MM.1S (cell line): ENCODE results near the gene NUMBL.

Experiments
- DNase-seq: peaks from one replicate; pipeline ENCODE4 v3.0.0-alpha.2; 2015
- H2AFZ ChIP-seq: fragments of 300-600 bp; sonication (generic); 2 replicates; pipeline ENCODE4 v1.6.0; 2016; ENCODE audit warnings: antibody characterized with exemption, low read length
- H3F3A ChIP-seq: fragments of 300-600 bp; sonication (generic); 2 replicates; pipeline ENCODE4 v1.6.1; 2016; ENCODE audit warnings: mild to moderate bottlenecking, antibody characterized with exemption, low read length, moderate library complexity, mixed read lengths; ENCODE audit not compliant: insufficient read depth
- H3K27ac ChIP-seq: fragments of 300-600 bp; sonication (generic); 2 replicates; pipeline ENCODE4 v1.5.1; 2016; ENCODE audit warnings: mild to moderate bottlenecking, low read length
- H3K27me3 ChIP-seq: fragments of 300-600 bp; sonication (generic); replicated peaks from 2 replicates; pipeline ENCODE4 v1.6.0; 2016; ENCODE audit warnings: low read length; ENCODE audit not compliant: insufficient read depth
- H3K36me3 ChIP-seq: fragments of 300-600 bp; sonication (generic); replicated peaks from 2 replicates; pipeline ENCODE4 v1.6.1; 2016; ENCODE audit warnings: mild to moderate bottlenecking, low read length, mixed read lengths; ENCODE audit not compliant: insufficient read depth
- H3K4me1 ChIP-seq: fragments of 300-600 bp; sonication (generic); 2 replicates; pipeline ENCODE4 v1.6.1; 2016; ENCODE audit warnings: low read length, mixed read lengths
- H3K4me2 ChIP-seq: fragments of 300-600 bp; sonication (generic); 2 replicates; pipeline ENCODE4 v1.6.0; 2016; ENCODE audit warnings: low read depth, low read length
- H3K4me3 ChIP-seq: fragments of 300-600 bp; sonication (generic); 2 replicates; pipeline ENCODE4 v1.5.1; 2016; ENCODE audit warnings: low read length, mixed read lengths
- H3K79me2 ChIP-seq: fragments of 300-600 bp; sonication (generic); 2 replicates; pipeline ENCODE4 v1.6.1; 2016; ENCODE audit warnings: mixed run types, low read length, mixed read lengths
- H3K9ac ChIP-seq: fragments of 300-600 bp; sonication (generic); 2 replicates; pipeline ENCODE4 v1.6.1; 2016; ENCODE audit warnings: low read length, mixed read lengths
- H3K9me2 ChIP-seq: fragments of 300-600 bp; sonication (generic); replicated peaks from 2 replicates; pipeline ENCODE4 v1.6.1; 2016; ENCODE audit warnings: mild to moderate bottlenecking, low read length, mixed read lengths; ENCODE audit not compliant: insufficient read depth
- H3K9me3 ChIP-seq: fragments of 300-600 bp; sonication (generic); replicated peaks from 2 replicates; pipeline ENCODE4 v1.6.1; 2016; ENCODE audit warnings: mild to moderate bottlenecking, low read length, mixed read lengths; ENCODE audit not compliant: insufficient read depth
- H4K20me1 ChIP-seq: fragments of 300-600 bp; sonication (generic); 2 replicates; pipeline ENCODE4 v1.6.1; 2016; ENCODE audit warnings: mild to moderate bottlenecking, low read length, moderate library complexity, mixed read lengths; ENCODE audit not compliant: insufficient read depth
- EZH2 ChIP-seq: fragments of 300-600 bp; sonication (generic); optimal IDR thresholded peaks from 2 replicates; pipeline ENCODE3; 2017; ENCODE audit warnings: low read depth, mild to moderate bottlenecking, antibody characterized with exemption, low read length, mixed read lengths
- EZH2phosphoT487 ChIP-seq: fragments of 300-600 bp; sonication (generic); IDR thresholded peaks from 2 replicates; pipeline ENCODE4 v1.6.1; 2018; ENCODE audit warnings: antibody characterized with exemption, low read length
- TF ChIP-seq, protein P1 (sequence below): fragments of 300-600 bp; sonication (generic); IDR thresholded peaks from 2 replicates; pipeline ENCODE4 v1.5.1; 2016; ENCODE audit warnings: antibody characterized with exemption, low read length, mixed read lengths

NUMBL gene

DNA sequence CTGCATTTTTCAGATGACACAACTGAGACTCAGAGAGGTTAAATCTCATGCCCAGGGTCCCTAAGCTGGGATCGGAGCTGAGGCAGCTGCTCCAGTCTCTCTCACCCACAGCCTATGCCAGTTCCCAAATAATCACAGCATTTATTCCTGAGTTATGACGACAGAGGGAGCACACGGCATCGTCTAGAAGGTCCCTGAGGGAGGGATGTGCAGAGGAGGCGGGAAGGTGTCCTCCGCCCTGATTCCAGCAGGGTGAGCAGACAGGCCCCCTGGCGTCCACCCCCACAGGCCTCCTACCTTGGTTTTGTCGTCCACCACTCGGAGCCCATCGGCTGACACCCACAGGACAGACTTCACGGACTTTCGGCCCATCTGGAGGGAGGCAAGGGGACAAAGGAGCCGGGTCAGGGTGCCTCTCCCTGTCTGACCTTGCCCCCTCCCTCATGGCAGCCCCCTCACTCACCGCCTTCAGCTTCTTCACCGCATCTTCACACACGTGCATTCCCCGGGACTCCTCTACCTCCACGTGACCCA is 8.0 kb downstream of the NUMBL start:
- Histone ChIP-seq H3K9ac (no peak overlapping the region), H2AFZ (no peak overlapping the region)

DNA sequence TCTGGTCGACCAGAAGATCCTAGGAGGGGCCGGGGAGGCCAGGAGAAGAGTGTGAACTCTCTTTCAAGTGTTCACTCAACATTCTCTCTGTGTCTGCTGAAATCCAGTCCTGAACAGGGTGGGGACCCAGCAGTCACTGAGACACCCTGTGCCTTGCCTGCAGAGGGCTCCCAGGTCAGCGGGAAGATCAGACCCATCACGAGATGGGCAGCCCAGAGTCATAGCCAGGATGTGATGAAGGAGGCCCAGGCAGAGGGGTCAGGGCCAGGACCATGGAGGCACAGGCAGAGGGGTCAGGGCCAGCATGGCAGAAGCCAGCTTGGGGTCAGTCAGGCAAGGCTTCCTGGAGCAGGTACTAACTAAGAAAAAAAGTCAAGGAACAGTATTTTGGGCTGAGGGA is 9.4 kb downstream of the NUMBL start:
- H3K4me3 ChIP-seq, result no peak overlapping the region
- H3K4me2 ChIP-seq, result no peak overlapping the region
- no peaks in the 10 kb centered on the region for H4K20me1 ChIP-seq
- DNase-seq, result no peak
- no peak overlapping the region for H3K27ac ChIP-seq
- H3K79me2 ChIP-seq, result no peaks in the 10 kb centered on the region
- no peaks in the 10 kb centered on the region for H3K4me1 ChIP-seq
- no peak for TF ChIP-seq EZH2
- no peak for TF ChIP-seq EZH2phosphoT487
- TF ChIP-seq, protein P1, sequence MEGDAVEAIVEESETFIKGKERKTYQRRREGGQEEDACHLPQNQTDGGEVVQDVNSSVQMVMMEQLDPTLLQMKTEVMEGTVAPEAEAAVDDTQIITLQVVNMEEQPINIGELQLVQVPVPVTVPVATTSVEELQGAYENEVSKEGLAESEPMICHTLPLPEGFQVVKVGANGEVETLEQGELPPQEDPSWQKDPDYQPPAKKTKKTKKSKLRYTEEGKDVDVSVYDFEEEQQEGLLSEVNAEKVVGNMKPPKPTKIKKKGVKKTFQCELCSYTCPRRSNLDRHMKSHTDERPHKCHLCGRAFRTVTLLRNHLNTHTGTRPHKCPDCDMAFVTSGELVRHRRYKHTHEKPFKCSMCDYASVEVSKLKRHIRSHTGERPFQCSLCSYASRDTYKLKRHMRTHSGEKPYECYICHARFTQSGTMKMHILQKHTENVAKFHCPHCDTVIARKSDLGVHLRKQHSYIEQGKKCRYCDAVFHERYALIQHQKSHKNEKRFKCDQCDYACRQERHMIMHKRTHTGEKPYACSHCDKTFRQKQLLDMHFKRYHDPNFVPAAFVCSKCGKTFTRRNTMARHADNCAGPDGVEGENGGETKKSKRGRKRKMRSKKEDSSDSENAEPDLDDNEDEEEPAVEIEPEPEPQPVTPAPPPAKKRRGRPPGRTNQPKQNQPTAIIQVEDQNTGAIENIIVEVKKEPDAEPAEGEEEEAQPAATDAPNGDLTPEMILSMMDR, result no peak
- no peaks in the 10 kb centered on the region for H3K27me3 ChIP-seq
- H3F3A ChIP-seq, result no peaks in the 10 kb centered on the region
- no peaks in the 10 kb centered on the region for H3K36me3 ChIP-seq
- no peak overlapping the region for H2AFZ ChIP-seq
- H3K9me2 ChIP-seq, result no peaks in the 10 kb centered on the region
- H3K9me3 ChIP-seq, result no peaks in the 10 kb centered on the region
- no peak overlapping the region for H3K9ac ChIP-seq

More for the DNA sequence above, 8.0 kb downstream of the NUMBL start:
- Histone ChIP-seq H3K4me1 (no peaks in the 10 kb centered on the region), H3K27me3 (no peaks in the 10 kb centered on the region), H3K9me3 (no peaks in the 10 kb centered on the region), H3F3A (no peaks in the 10 kb centered on the region), H3K36me3 (no peaks in the 10 kb centered on the region), H4K20me1 (no peaks in the 10 kb centered on the region), H3K79me2 (no peaks in the 10 kb centered on the region), H3K9me2 (no peaks in the 10 kb centered on the region), H3K4me2 (no peak overlapping the region), H3K4me3 (no peak overlapping the region), H3K27ac (no peak overlapping the region)
- TF ChIP-seq EZH2phosphoT487 (no peak), EZH2 (no peak)
- TF ChIP-seq, protein P1, result no peak
- no peak for DNase-seq

DNA sequence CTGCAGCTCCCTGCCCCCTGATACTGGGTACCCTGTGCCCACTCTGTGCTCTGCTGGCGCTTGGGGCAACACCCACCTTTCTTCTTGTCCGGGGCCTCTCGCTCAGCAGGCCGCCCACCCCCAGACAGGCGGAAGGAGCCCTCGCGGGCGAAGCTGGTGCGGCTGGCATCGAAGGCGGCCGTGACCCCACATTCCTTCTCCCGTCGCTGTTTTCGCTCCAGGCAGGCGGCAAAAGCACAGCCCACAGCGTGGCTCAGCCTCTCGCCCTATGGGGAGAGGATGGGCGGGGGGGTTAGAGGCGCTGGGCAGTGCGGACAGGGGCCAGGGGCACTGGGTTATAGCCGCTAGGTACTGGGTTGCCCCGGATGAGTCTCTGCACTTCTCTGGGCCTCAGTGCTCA is 13.3 kb downstream of the NUMBL start:
- no peaks in the 10 kb centered on the region for H3K9me2 ChIP-seq
- H3K27me3 ChIP-seq, result no peaks in the 10 kb centered on the region
- H3K9me3 ChIP-seq, result no peaks in the 10 kb centered on the region
- no peaks in the 10 kb centered on the region for H3F3A ChIP-seq
- H3K4me1 ChIP-seq, result no peaks in the 10 kb centered on the region
- no peak overlapping the region for H2AFZ ChIP-seq
- TF ChIP-seq EZH2 (no peak), EZH2phosphoT487 (no peak)
- TF ChIP-seq, protein P1, result no peak
- H4K20me1 ChIP-seq, result no peaks in the 10 kb centered on the region
- H3K36me3 ChIP-seq, result no peaks in the 10 kb centered on the region
- H3K4me2 ChIP-seq, result no peak overlapping the region
- no peak overlapping the region for H3K4me3 ChIP-seq
- no peaks in the 10 kb centered on the region for H3K79me2 ChIP-seq
- no peak overlapping the region for H3K9ac ChIP-seq
- no peak overlapping the region for H3K27ac ChIP-seq
- no peak for DNase-seq
